GM19023 (cell line): ENCODE data around the gene PEX16.

Source experiments
- ATAC-seq: cut with Tn5 transposase; IDR thresholded peaks from one replicate; pipeline ENCODE4 v1.9.1; 2021; ENCODE audit warnings: mild to moderate bottlenecking, moderate library complexity; ENCODE audit not compliant: unreplicated experiment

PEX16 gene

GRCh38 chr11:45880772-45881570, 36.7 kb downstream of the PEX16 start:
- ATAC-seq: no peak

- no peak for ATAC-seq
Observed at GRCh38 chr11:45879803-45880686, 37.6 kb downstream of the PEX16 start.

GRCh38 chr11:45877845-45878244, 39.8 kb downstream of the PEX16 start:
- no peak for ATAC-seq

GRCh38 chr11:45877221-45877620, 40.5 kb downstream of the PEX16 start:
- no peak for ATAC-seq

- no peak for ATAC-seq
Observed at GRCh38 chr11:45876401-45876800, 41.3 kb downstream of the PEX16 start.

- ATAC-seq: no peak
Observed at GRCh38 chr11:45872651-45873356, 44.9 kb downstream of the PEX16 start.

- ATAC-seq: no peak
Observed at GRCh38 chr11:45871638-45872037, 46.0 kb downstream of the PEX16 start.

- no peak for ATAC-seq
Observed at GRCh38 chr11:45870706-45871105, 47.0 kb downstream of the PEX16 start.

- no peak for ATAC-seq
Observed at GRCh38 chr11:45869551-45869950, 48.1 kb downstream of the PEX16 start.

- no peak for ATAC-seq
Observed at GRCh38 chr11:45864041-45864440, 53.6 kb downstream of the PEX16 start.

GRCh38 chr11:45860764-45861510, 56.7 kb downstream of the PEX16 start:
- no peak for ATAC-seq

- no peak for ATAC-seq
Observed at GRCh38 chr11:45860348-45860747, 57.3 kb downstream of the PEX16 start.
